Measurements from ENCODE around the gene RAP1GAP2. TPM values are rescaled to one million over a fixed set of nuclear protein-coding genes. Genes with fewer than 3 reads are reported as not detected.

RAP1GAP2 gene
- total RNA-seq, 1 donor from 2014 or later, result 30.4 TPM

- DNase-seq (ENCODE audit: low read depth), result no peak
- H3K4me3 ChIP-seq (ENCODE audit: low read depth, low read length), result no peak overlapping the region
- TF ChIP-seq CTCF (conservative IDR thresholded peaks at IDR 0.05; ENCODE audit: low read depth, low read length), result no peak
These were observed 6.5 kb upstream of the RAP1GAP2 start for GRCh38 chr17:2789700-2790099.

GRCh38 chr17:2792366-2793169, 3.7 kb upstream of the RAP1GAP2 start:
- no peak for TF ChIP-seq CTCF (conservative IDR thresholded peaks at IDR 0.05; ENCODE audit: low read depth, low read length)
- no peak for DNase-seq (ENCODE audit: low read depth)
- no peak overlapping the region for H3K4me3 ChIP-seq (ENCODE audit: low read depth, low read length)

GRCh38 chr17:2794111-2794803, 2.0 kb upstream of the RAP1GAP2 start:
- H3K4me3 ChIP-seq (ENCODE audit: low read depth, low read length), result no peak overlapping the region
- TF ChIP-seq CTCF (conservative IDR thresholded peaks at IDR 0.05; ENCODE audit: low read depth, low read length), result no peak
- no peak for DNase-seq (ENCODE audit: low read depth)

GRCh38 chr17:2795441-2796163, 636 bp upstream of the RAP1GAP2 start:
- TF ChIP-seq CTCF (conservative IDR thresholded peaks at IDR 0.05; ENCODE audit: low read depth, low read length), result no peak
- DNase-seq (ENCODE audit: low read depth), result no peak
- no peak overlapping the region for H3K4me3 ChIP-seq (ENCODE audit: low read depth, low read length)

GRCh38 chr17:2797226-2797625, 988 bp downstream of the RAP1GAP2 start:
- DNase-seq (ENCODE audit: low read depth), result no peak
- H3K4me3 ChIP-seq (ENCODE audit: low read depth, low read length), result no peak overlapping the region
- no peak for TF ChIP-seq CTCF (conservative IDR thresholded peaks at IDR 0.05; ENCODE audit: low read depth, low read length)

GRCh38 chr17:2797637-2798036, 1.4 kb downstream of the RAP1GAP2 start:
- H3K4me3 ChIP-seq (ENCODE audit: low read depth, low read length), result no peak overlapping the region
- no peak for DNase-seq (ENCODE audit: low read depth)
- no peak for TF ChIP-seq CTCF (conservative IDR thresholded peaks at IDR 0.05; ENCODE audit: low read depth, low read length)
